Osteoblast (primary cell): ENCODE measurements around the gene DDX24. TPM values are rescaled to one million over a fixed set of nuclear protein-coding genes. Genes with fewer than 3 reads are reported as not detected.

Source experiments
- DNase-seq: peaks from one replicate; pipeline ENCODE4 v3.0.0; 2011; ENCODE audit warnings: low spot score, mixed read lengths; ENCODE audit not compliant: insufficient read length; ENCODE audit errors: missing footprints
- H2AFZ ChIP-seq: 2 replicates; pipeline ENCODE4 v1.6.0; 2011; ENCODE audit warnings: mild to moderate bottlenecking, low read length
- H3K27ac ChIP-seq: 2 replicates; pipeline ENCODE4 v1.5.1; 2011; ENCODE audit warnings: mild to moderate bottlenecking, low read depth, low read length, moderate library complexity
- H3K27me3 ChIP-seq: 2 replicates; pipeline ENCODE4 v1.6.0; 2012; ENCODE audit warnings: mild to moderate bottlenecking, control low read depth, inconsistent platforms, low read length, moderate library complexity; ENCODE audit not compliant: insufficient read depth
- H3K36me3 ChIP-seq: 2 replicates; pipeline ENCODE4 v1.5.1; 2011; ENCODE audit warnings: mild to moderate bottlenecking, low read length, control low read depth, moderate library complexity; ENCODE audit not compliant: insufficient read depth
- H3K4me1 ChIP-seq: 2 replicates; pipeline ENCODE4 v1.5.1; 2011; ENCODE audit warnings: mild to moderate bottlenecking, low read length, control low read depth, moderate library complexity; ENCODE audit not compliant: insufficient read depth
- H3K4me2 ChIP-seq: 2 replicates; pipeline ENCODE4 v1.6.0; 2011; ENCODE audit warnings: mild to moderate bottlenecking, low read length; ENCODE audit not compliant: insufficient read depth
- H3K4me3 ChIP-seq: fragments of 200-600 bp; sonication (generic); 3 replicates; pipeline ENCODE4 v1.5.1; 2012; ENCODE audit warnings: mild to moderate bottlenecking, low read length, inconsistent platforms; ENCODE audit not compliant: insufficient read depth
- H3K79me2 ChIP-seq: 2 replicates; pipeline ENCODE4 v1.6.0; 2012; ENCODE audit warnings: mild to moderate bottlenecking, low read length, control low read depth, inconsistent platforms; ENCODE audit not compliant: insufficient read depth
- H3K9me3 ChIP-seq: 2 replicates; pipeline ENCODE4 v1.5.1; 2011; ENCODE audit warnings: low read depth, low read length, control low read depth
- H4K20me1 ChIP-seq: 2 replicates; pipeline ENCODE4 v1.6.0; 2012; ENCODE audit warnings: mild to moderate bottlenecking, low read length, control low read depth; ENCODE audit not compliant: insufficient read depth
- CTCF ChIP-seq: IDR thresholded peaks from 2 replicates; pipeline ENCODE4 v1.5.1; 2011; ENCODE audit warnings: mild to moderate bottlenecking, low read depth, low read length, moderate library complexity; ENCODE audit errors: extremely low read depth
- total RNA-seq: library from RNA; depleted of rRNA; stranded (reverse); fragments of >200 nt; gene quantifications from 2 replicates; pipeline ENCODE4 v1.2.3, GENCODE V29; 2012

Gene DDX24
- total RNA-seq, 1 donor: 134 TPM

- no peak for TF ChIP-seq CTCF
- Histone ChIP-seq H3K9me3 (peaks cover 5% of the 10 kb centered on the region), H3K27me3 (peaks cover 6% of the 10 kb centered on the region), H4K20me1 (no peaks in the 10 kb centered on the region), H3K4me3 (no peak overlapping the region), H2AFZ (no peak overlapping the region), H3K4me1 (peaks cover 20% of the 10 kb centered on the region), H3K4me2 (no peak overlapping the region), H3K27ac (no peak overlapping the region), H3K36me3 (peaks cover 5% of the 10 kb centered on the region), H3K79me2 (no peaks in the 10 kb centered on the region)
- no peak for DNase-seq
Measured at GRCh38 chr14:94122438-94122837, 41.4 kb upstream of the DDX24 start.

DNA sequence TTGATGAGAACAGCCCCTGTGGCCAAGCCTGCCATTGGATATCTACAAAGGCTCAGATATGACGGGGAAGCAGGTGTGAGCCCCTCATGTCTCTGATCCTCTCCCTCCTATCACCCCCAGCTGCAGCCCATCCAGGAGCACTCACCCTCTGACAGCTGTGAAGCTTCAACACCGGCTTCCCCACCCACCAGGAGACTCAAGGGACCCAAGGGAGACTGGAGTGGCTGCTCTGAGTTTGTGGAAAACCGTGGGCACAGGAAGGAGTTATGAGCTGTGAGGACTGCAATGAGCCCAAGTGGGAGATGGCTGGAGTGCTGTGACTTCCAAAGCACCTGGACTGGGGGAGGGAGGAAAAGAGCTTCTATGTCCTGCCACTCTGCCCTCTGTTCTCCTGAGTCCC, 40.5 kb upstream of the DDX24 start:
- Histone ChIP-seq H2AFZ (peak overlapping the region; percentile 50), H3K4me2 (peak overlapping the region; percentile 60)
- DNase-seq: no peak

DNA sequence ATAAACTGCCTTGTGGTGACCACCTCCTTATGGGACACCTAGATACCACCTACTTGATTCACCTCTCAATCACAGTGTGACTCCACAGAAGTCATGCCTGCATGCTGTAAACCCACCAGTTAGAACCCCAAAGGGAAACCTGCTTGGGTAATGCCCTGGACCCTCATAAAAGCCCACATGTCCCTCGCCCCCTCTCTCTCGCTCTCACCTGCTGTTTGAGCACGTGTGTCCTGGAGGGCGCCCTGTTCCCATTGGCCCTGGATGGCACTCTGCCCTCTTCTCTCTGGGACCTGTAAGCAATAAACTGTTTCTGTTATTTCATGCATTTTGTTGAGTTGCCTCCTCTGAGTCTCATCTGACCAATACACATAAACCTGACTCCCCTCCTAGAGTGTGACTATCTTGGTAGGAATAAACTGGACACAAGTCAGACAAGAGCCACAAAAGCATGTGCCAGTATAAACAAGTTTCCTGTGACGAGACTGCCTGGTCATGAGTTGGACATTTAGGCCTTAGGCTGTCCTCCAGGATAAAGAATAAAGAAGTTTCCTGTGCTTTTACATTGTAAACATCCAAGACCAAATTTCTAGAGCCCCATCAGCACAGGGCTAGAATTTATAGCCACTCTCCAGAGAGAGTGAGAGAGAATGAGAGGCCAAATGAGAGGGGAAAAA, 39.8 kb upstream of the DDX24 start:
- TF ChIP-seq CTCF: no peak
- Histone ChIP-seq H3K27ac (peak overlapping the region; percentile 89), H3K4me3 (no peak overlapping the region), H3K79me2 (no peaks in the 10 kb centered on the region), H3K4me2 (peak overlapping the region; percentile 60), H3K4me1 (peaks cover 20% of the 10 kb centered on the region), H4K20me1 (no peaks in the 10 kb centered on the region), H2AFZ (peak overlapping the region; percentile 50), H3K9me3 (peaks cover 5% of the 10 kb centered on the region), H3K27me3 (peaks cover 13% of the 10 kb centered on the region), H3K36me3 (no peaks in the 10 kb centered on the region)
- peak; percentile 79 for DNase-seq

More for the DNA sequence above, 40.5 kb upstream of the DDX24 start:
- Histone ChIP-seq H3K9me3 (peaks cover 5% of the 10 kb centered on the region), H3K27me3 (peaks cover 10% of the 10 kb centered on the region), H4K20me1 (no peaks in the 10 kb centered on the region), H3K36me3 (peaks cover under 1% of the 10 kb centered on the region), H3K27ac (peak overlapping the region; percentile 89), H3K4me1 (peaks cover 20% of the 10 kb centered on the region), H3K79me2 (no peaks in the 10 kb centered on the region), H3K4me3 (peak overlapping the region; percentile 17)
- TF ChIP-seq CTCF: no peak

DNA sequence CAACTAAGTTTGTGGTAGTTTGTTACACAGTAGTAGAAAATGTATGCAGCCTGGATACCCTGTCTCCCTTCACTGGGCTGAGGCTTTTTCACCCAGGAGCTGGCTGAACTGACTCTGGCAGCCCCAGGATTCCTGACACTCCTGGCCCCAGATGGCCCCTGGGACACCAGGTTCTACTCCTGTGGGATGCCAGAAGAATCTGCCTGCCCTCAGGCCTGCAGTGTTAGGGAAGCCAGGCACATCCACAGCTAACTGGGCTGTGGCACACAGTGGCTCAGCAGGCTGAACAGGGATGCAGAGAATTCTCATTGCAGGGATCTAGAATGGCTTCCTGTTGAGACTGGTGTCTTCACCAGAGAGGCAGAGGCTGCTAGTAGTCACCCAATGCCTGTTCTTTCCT, 38.1 kb upstream of the DDX24 start:
- no peaks in the 10 kb centered on the region for H3K79me2 ChIP-seq
- DNase-seq: no peak
- H2AFZ ChIP-seq: no peak overlapping the region
- H3K9me3 ChIP-seq: peaks cover 5% of the 10 kb centered on the region
- H3K27me3 ChIP-seq: peaks cover 17% of the 10 kb centered on the region
- no peak overlapping the region for H3K27ac ChIP-seq
- H3K4me1 ChIP-seq: peaks cover 31% of the 10 kb centered on the region
- H3K36me3 ChIP-seq: no peaks in the 10 kb centered on the region
- no peaks in the 10 kb centered on the region for H4K20me1 ChIP-seq
- no peak overlapping the region for H3K4me3 ChIP-seq
- TF ChIP-seq CTCF: no peak
- no peak overlapping the region for H3K4me2 ChIP-seq
